T-cell (primary cell): ENCODE results near the gene DDA1. TPM values are rescaled to one million over a fixed set of nuclear protein-coding genes. Genes with fewer than 3 reads are reported as not detected.
"Not testable (repeated sequence)": the region's sequence is repeated elsewhere in the genome, so short reads cannot be mapped to it uniquely, and the experiment has no call there.

Source experiments
- ATAC-seq, 4 experiments: fragments of 200-7000 bp in 3 of 4; fragments of 150-1000 bp in 1 of 4; cut with Tn5 transposase; replicated peaks in 1 of 4; 1 replicate in 3 of 4; 2 replicates in 1 of 4; pipeline ENCODE4 v1.10.0; 2021; ENCODE audit warnings: moderate library complexity in 3 of 4, mild to moderate bottlenecking in 2 of 4, moderate number of reproducible peaks in 1 of 4
- CTCF ChIA-PET, 2 donors: fragments of 300-600 bp; sonication (Branson Sonifier 250); formaldehyde crosslinking; loops; one replicate each; lab custom pipeline; 2022; ENCODE audit warnings: antibody characterized with exemption in 2 of 2; lab: Charles Lee
- POLR2A ChIA-PET, 2 donors: fragments of 300-600 bp; sonication (Branson Sonifier 250); formaldehyde crosslinking; loops; one replicate each; lab custom pipeline; 2022; ENCODE audit warnings: antibody characterized with exemption in 2 of 2; lab: Charles Lee
- DNase-seq, 35 experiments: peaks; one replicate each; pipeline versions ENCODE4 v3.0.0 to v3.0.0-alpha.2; 2013 to 2023
- H3K27ac ChIP-seq: one replicate; pipeline ENCODE4 v1.5.1; 2013; ENCODE audit warnings: low read length
- H3K27me3 ChIP-seq, 2 experiments: replicated peaks in 1 of 2; 1 replicate in 1 of 2; 2 replicates in 1 of 2; pipeline versions ENCODE4 v1.6.1 to v1.7.0; 2013; ENCODE audit warnings: low read length in 1 of 2, mixed read lengths in 1 of 2; ENCODE audit not compliant: control insufficient read depth in 2 of 2, insufficient read depth in 2 of 2; ENCODE audit errors: extremely low read depth in 1 of 2
- H3K36me3 ChIP-seq, 2 donors: 1 replicate in 1 of 2; 2 replicates in 1 of 2; pipeline versions ENCODE4 v1.6.1 to v1.7.0; 2013; ENCODE audit warnings: low read length in 1 of 2; ENCODE audit not compliant: control insufficient read depth in 2 of 2, insufficient read depth in 1 of 2; ENCODE audit errors: extremely low read depth in 1 of 2
- H3K4me1 ChIP-seq, 2 experiments: 1 replicate in 1 of 2; 2 replicates in 1 of 2; pipeline versions ENCODE4 v1.6.1 to v1.7.0; 2013; ENCODE audit warnings: low read length in 2 of 2, mixed read lengths in 1 of 2; ENCODE audit not compliant: insufficient read depth in 2 of 2, control insufficient read depth in 1 of 2; ENCODE audit errors: extremely low read depth in 1 of 2
- H3K4me3 ChIP-seq, 2 donors: 1 replicate in 1 of 2; 2 replicates in 1 of 2; pipeline versions ENCODE4 v1.5.1 to v1.7.0; 2013; ENCODE audit warnings: mild to moderate bottlenecking in 2 of 2, low read length in 1 of 2, moderate library complexity in 1 of 2; ENCODE audit not compliant: control insufficient read depth in 1 of 2; ENCODE audit errors: extremely low read depth in 1 of 2
- H3K9me3 ChIP-seq: 2 replicates; pipeline ENCODE4 v1.7.0; 2013
- H3K27ac Mint-ChIP-seq, 2 donors: one replicate each; pipeline ENCODE4 v1.8.0; 2020 to 2021; ENCODE audit warnings: mild to moderate bottlenecking in 2 of 2, mixed read lengths in 2 of 2
- H3K27me3 Mint-ChIP-seq, 2 donors: one replicate each; pipeline ENCODE4 v1.8.0; 2021 to 2022; ENCODE audit warnings: mixed read lengths in 2 of 2
- H3K36me3 Mint-ChIP-seq: one replicate; pipeline ENCODE4 v1.8.0; 2021; ENCODE audit warnings: mixed read lengths
- H3K4me1 Mint-ChIP-seq, 3 donors: one replicate each; pipeline ENCODE4 v1.8.0; 2020 to 2022; ENCODE audit warnings: mixed read lengths in 3 of 3, mild to moderate bottlenecking in 1 of 3
- H3K4me3 Mint-ChIP-seq, 3 donors: one replicate each; pipeline ENCODE4 v1.8.0; 2020 to 2022; ENCODE audit warnings: mild to moderate bottlenecking in 3 of 3, mixed read lengths in 3 of 3, moderate library complexity in 3 of 3
- H3K9me3 Mint-ChIP-seq, 3 donors: one replicate each; pipeline ENCODE4 v1.8.0; 2020 to 2022; ENCODE audit warnings: mixed read lengths in 3 of 3
- WGBS: methylation state at CpG from one replicate; pipeline ENCODE4 v1.1.5; 2013; ENCODE audit warnings: missing lambda C conversion rate; ENCODE audit not compliant: insufficient coverage; 5-methylcytosine and 5-hydroxymethylcytosine counted together
- total RNA-seq, 35 experiments: library from RNA in 6 of 35; stranded (reverse) in 6 of 35; fragments of 120-200 nt in 1 of 35; gene quantifications; one replicate each; pipeline versions ENCODE4 v1.2.1 to v1.2.4 and lab custom pipeline; 2013 to 2026

The DDA1 gene
- total RNA-seq, 5 donors from 2014 or later (not counting 1 experiment from before 2014, with no cell fraction given) = 37.3 to 51.7 (median 42.0) TPM

- no peak overlapping the region for H3K27ac ChIP-seq
- H3K4me3 ChIP-seq = no peak overlapping the region
- H3K4me1 ChIP-seq = peaks cover 0 to 6% of the 10 kb centered on the region in 2 experiments
- peaks cover 19 to 21% of the 10 kb centered on the region in 2 donors for H3K27me3 Mint-ChIP-seq
- no peaks in the 10 kb centered on the region for H3K9me3 ChIP-seq
- ChIA-PET CTCF (no interaction called here), POLR2A (no interaction called here)
- ATAC-seq (no peak), DNase-seq (no peak)
- H3K36me3 Mint-ChIP-seq = no peaks in the 10 kb centered on the region
- WGBS = 81% methylated on average over 8 of the region's 8 CpGs
- H3K27ac Mint-ChIP-seq = no peak overlapping the region
- no peak overlapping the region for H3K4me3 Mint-ChIP-seq
- no peaks in the 10 kb centered on the region for H3K36me3 ChIP-seq
- no peaks in the 10 kb centered on the region for H3K9me3 Mint-ChIP-seq
- H3K4me1 Mint-ChIP-seq = peaks cover 4 to 6% (median 5%) of the 10 kb centered on the region in 3 donors
- H3K27me3 ChIP-seq = peaks cover 2 to 46% of the 10 kb centered on the region in 2 experiments
These were observed 44.0 kb downstream of the DDA1 start for GRCh38 chr19:17353386-17353785.

GRCh38 chr19:17357078-17357666 is 47.8 kb downstream of the DDA1 start:
- POLR2A ChIA-PET = no interaction called here
- peaks cover 6% of the 10 kb centered on the region in 2 donors for H3K27me3 Mint-ChIP-seq
- H3K9me3 Mint-ChIP-seq = no peaks in the 10 kb centered on the region
- Histone ChIP-seq H3K27ac (no peak overlapping the region), H3K27me3 (peaks cover 0 to 16% of the 10 kb centered on the region in 2 experiments), H3K9me3 (no peaks in the 10 kb centered on the region), H3K4me3 (no peak overlapping the region), H3K4me1 (no peaks in the 10 kb centered on the region), H3K36me3 (no peaks in the 10 kb centered on the region)
- no peaks in the 10 kb centered on the region for H3K4me1 Mint-ChIP-seq
- no peak for DNase-seq
- H3K36me3 Mint-ChIP-seq = no peaks in the 10 kb centered on the region
- no peak overlapping the region for H3K27ac Mint-ChIP-seq
- no peak for ATAC-seq
- 70% methylated on average over 2 of the region's 7 CpGs for WGBS
- H3K4me3 Mint-ChIP-seq = no peak overlapping the region
- CTCF ChIA-PET = interaction anchor here in 1 of 2 donors (0.6 kb wide), 1 partner anchor 599 kb away, joined by 3 read pairs; no protein-coding TSS in a partner anchor

- Histone ChIP-seq H3K36me3 (no peaks in the 10 kb centered on the region), H3K27ac (no peak overlapping the region), H3K9me3 (no peaks in the 10 kb centered on the region), H3K27me3 (peaks cover 0 to 11% of the 10 kb centered on the region in 2 experiments), H3K4me1 (no peaks in the 10 kb centered on the region), H3K4me3 (no peak overlapping the region)
- H3K27ac Mint-ChIP-seq = no peak overlapping the region
- POLR2A ChIA-PET = no interaction called here
- peaks cover 5 to 6% of the 10 kb centered on the region in 2 donors for H3K27me3 Mint-ChIP-seq
- CTCF ChIA-PET = interaction anchor here in 1 of 2 donors (0.6 kb wide), 1 partner anchor 598 kb away, joined by 3 read pairs; no protein-coding TSS in a partner anchor
- no peaks in the 10 kb centered on the region for H3K36me3 Mint-ChIP-seq
- ATAC-seq = no peak
- no peaks in the 10 kb centered on the region for H3K9me3 Mint-ChIP-seq
- WGBS = 85% methylated on average over 6 of the region's 11 CpGs
- H3K4me3 Mint-ChIP-seq = no peak overlapping the region
- no peaks in the 10 kb centered on the region for H3K4me1 Mint-ChIP-seq
- DNase-seq = no peak
These were observed 48.4 kb downstream of the DDA1 start for GRCh38 chr19:17357724-17358123.

- ATAC-seq (no peak), DNase-seq (no peak)
- Histone ChIP-seq H3K27me3 (peaks cover 0 to 4% of the 10 kb centered on the region in 2 experiments), H3K36me3 (no peaks in the 10 kb centered on the region), H3K4me3 (no peak overlapping the region), H3K27ac (no peak overlapping the region), H3K4me1 (no peaks in the 10 kb centered on the region), H3K9me3 (no peaks in the 10 kb centered on the region)
- Mint-ChIP-seq H3K27me3 (peaks cover under 1 to 4% of the 10 kb centered on the region in 2 donors), H3K27ac (no peak overlapping the region), H3K4me3 (no peak overlapping the region), H3K36me3 (no peaks in the 10 kb centered on the region), H3K4me1 (no peaks in the 10 kb centered on the region), H3K9me3 (no peaks in the 10 kb centered on the region)
- 76% methylated on average over 7 of the region's 7 CpGs for WGBS
- ChIA-PET POLR2A (interaction anchor here (0.6 to 0.9 kb wide), 2 partner anchors 13 to 106 kb away, joined by 3 to 9 read pairs; no protein-coding TSS in a partner anchor), CTCF (no interaction called here)
These were observed 49.0 kb downstream of the DDA1 start for GRCh38 chr19:17358395-17358794.

GRCh38 chr19:17359905-17360800 is 50.8 kb downstream of the DDA1 start:
- CTCF ChIA-PET = interaction anchor here in 1 of 2 donors (1.1 kb wide), 1 partner anchor 40 kb away, joined by 3 read pairs; no protein-coding TSS in a partner anchor

GRCh38 chr19:17363852-17364605 is 54.7 kb downstream of the DDA1 start:
- H3K27me3 ChIP-seq, H3K9me3 ChIP-seq, ATAC-seq, H3K27ac ChIP-seq, H3K4me1 ChIP-seq, H3K27me3 Mint-ChIP-seq, H3K27ac Mint-ChIP-seq, H3K36me3 ChIP-seq, H3K4me3 Mint-ChIP-seq, H3K9me3 Mint-ChIP-seq, H3K4me3 ChIP-seq, H3K4me1 Mint-ChIP-seq, H3K36me3 Mint-ChIP-seq, DNase-seq, CTCF ChIA-PET: not testable (repeated sequence)
- WGBS = 85% methylated on average over 8 of the region's 20 CpGs
- POLR2A ChIA-PET = interaction anchor here in 1 of 2 donors (0.7 kb wide), 1 partner anchor 231 kb away, joined by 5 read pairs; no protein-coding TSS in a partner anchor

More at GRCh38 chr19:17359905-17360800, 50.8 kb downstream of the DDA1 start:
- Histone ChIP-seq H3K36me3 (no peaks in the 10 kb centered on the region), H3K4me3 (no peak overlapping the region), H3K9me3 (no peaks in the 10 kb centered on the region), H3K27ac (no peak overlapping the region), H3K4me1 (no peaks in the 10 kb centered on the region), H3K27me3 (peaks cover 0 to 2% of the 10 kb centered on the region in 2 experiments)
- peaks cover 0 to 1% of the 10 kb centered on the region in 2 donors for H3K27me3 Mint-ChIP-seq
- no peaks in the 10 kb centered on the region for H3K9me3 Mint-ChIP-seq
- H3K27ac Mint-ChIP-seq = no peak overlapping the region
- no peaks in the 10 kb centered on the region for H3K36me3 Mint-ChIP-seq
- ATAC-seq = no peak
- no peak overlapping the region for H3K4me3 Mint-ChIP-seq
- 80% methylated on average over 1 of the region's 6 CpGs for WGBS
- POLR2A ChIA-PET = no interaction called here
- no peak for DNase-seq
- H3K4me1 Mint-ChIP-seq = no peaks in the 10 kb centered on the region
